Measurements from ENCODE around the gene LRRC4C.

The LRRC4C gene

DNA sequence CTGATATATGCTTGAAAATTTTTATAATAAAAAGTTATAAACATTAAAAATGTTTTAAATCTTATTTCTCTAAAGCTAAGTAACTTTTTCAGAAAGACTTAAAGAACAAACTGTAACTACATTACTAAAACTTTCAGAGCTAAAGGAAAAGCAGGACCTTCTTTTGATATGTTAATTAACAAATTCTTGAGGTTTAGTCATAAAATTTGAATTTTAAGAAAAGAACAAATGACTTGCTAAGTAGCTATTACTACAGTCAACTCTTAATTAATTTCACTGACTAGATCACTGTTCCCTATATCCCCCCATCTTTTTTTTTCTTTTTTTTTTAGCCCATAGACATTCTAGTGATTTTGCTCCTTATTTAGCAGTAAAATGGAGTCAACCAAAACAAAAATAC lies 344.4 kb downstream of the LRRC4C start:
- in situ Hi-C loops (cut with HindIII; ENCODE audit: low pct_unique_long_range_greater_than_20kb, low sequenced_read_pairs): no loop called here
- no peak for DNase-seq (ENCODE audit: low read depth in 1 of 2, low spot score in 1 of 2)
- TF ChIP-seq JUND (IDR thresholded peaks at IDR 0.05; ENCODE audit: low read depth): no peak

DNA sequence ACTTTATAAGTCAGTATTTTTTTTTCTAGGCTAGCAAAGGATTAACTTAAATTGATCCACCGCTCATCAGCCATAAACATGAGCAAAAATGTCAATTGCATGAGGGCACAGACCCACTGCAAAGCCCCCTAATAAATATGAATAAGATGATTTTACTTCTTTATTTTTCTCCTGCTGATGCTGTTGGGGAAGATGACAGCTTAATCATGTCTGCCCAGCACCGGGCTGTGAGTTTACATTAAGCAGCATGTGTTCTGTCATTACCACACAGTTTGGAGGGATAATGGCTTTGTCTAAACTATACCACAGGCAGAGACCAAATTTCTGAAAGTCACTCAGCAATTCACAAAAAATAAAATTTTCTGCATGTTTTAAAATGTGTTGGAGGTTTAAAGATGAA lies 346.3 kb downstream of the LRRC4C start:
- TF ChIP-seq JUND (IDR thresholded peaks at IDR 0.05; ENCODE audit: low read depth): no peak
- DNase-seq (ENCODE audit: low read depth in 1 of 2, low spot score in 1 of 2): no peak
- in situ Hi-C loops (cut with HindIII; ENCODE audit: low pct_unique_long_range_greater_than_20kb, low sequenced_read_pairs): no loop called here

DNA sequence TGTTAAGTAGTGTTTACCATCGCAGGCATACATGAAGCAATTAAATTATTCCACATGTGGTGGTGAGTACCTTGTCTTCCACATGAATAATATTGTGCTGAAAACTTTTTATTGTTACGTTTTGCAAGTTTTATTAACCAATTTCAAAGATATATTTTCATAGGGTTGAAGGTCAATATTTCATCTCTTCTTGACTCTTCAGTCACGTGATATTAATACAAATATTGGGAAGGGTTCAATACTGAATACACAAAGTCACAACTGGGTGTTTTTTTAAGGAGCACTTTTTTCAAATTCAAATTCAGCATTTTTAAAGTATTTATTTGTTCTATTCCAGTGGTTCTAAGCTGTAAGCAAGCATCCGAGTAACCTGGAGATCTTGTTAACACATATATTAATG lies 348.9 kb downstream of the LRRC4C start:
- no peak for DNase-seq (ENCODE audit: low read depth in 1 of 2, low spot score in 1 of 2)
- in situ Hi-C loops (cut with HindIII; ENCODE audit: low pct_unique_long_range_greater_than_20kb, low sequenced_read_pairs): no loop called here
- no peak for TF ChIP-seq JUND (IDR thresholded peaks at IDR 0.05; ENCODE audit: low read depth)

DNA sequence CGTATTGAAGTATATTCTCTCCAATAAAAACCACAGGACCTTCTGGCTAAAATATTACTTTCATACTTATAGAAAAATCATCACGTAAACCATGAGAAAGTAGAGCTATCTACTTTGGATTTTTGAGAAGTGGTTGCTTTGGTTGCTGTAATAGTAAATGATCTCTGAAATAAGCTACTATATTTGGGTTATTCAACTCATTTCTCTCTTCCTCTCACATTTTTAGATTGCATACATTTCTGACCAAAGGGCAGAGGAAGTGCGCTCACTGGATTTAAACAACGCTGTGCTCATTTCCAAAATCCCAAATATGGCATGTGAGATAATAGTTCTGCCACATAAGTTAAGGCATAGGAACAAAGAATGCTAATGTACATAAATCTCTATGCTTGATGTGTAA lies 357.0 kb downstream of the LRRC4C start:
- TF ChIP-seq JUND (IDR thresholded peaks at IDR 0.05; ENCODE audit: low read depth): no peak
- in situ Hi-C loops (cut with HindIII; ENCODE audit: low pct_unique_long_range_greater_than_20kb, low sequenced_read_pairs): no loop called here
- DNase-seq (ENCODE audit: low read depth in 1 of 2, low spot score in 1 of 2): no peak

DNA sequence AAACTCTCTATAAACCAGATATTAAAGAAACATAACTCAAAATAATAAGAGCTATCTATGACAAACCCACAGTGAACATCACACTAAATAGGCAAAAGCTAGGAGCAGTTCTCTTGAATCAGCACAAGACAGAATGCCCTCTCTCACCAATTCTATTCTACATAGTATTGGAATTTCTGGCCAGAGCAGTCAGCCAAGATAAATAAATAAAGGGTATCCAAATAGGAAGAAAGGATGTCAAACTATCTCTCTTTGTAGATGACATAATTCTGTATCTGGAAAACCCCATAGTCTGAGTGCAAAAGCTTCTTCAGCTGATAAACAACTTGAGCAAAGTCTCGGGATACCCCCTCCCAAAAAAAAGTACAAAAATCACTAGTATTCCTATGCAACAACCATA lies 359.8 kb downstream of the LRRC4C start:
- no peak for TF ChIP-seq JUND (IDR thresholded peaks at IDR 0.05; ENCODE audit: low read depth)
- in situ Hi-C loops (cut with HindIII; ENCODE audit: low pct_unique_long_range_greater_than_20kb, low sequenced_read_pairs): no loop called here
- DNase-seq (ENCODE audit: low read depth in 1 of 2, low spot score in 1 of 2): no peak

DNA sequence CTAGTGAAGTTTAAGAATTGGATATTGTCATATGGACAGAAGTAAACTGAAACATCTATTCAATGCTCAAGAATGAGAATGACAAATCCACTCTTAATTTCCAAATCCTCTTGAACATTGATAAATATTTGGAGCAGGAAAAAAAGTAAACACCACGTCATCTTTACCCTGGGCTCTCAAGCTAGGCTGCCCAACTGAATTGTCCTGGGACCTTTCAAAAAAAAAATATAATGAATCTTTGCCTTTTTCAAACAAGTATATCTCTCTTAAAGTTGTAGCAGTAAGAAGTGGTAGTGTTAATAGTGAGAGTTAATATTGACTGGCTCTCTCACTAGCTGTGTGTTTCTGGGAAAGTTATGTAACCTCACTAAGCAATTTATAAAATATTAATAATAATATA lies 374.3 kb downstream of the LRRC4C start:
- TF ChIP-seq JUND (IDR thresholded peaks at IDR 0.05; ENCODE audit: low read depth): no peak
- DNase-seq (ENCODE audit: low read depth in 1 of 2, low spot score in 1 of 2): no peak
- in situ Hi-C loops (cut with HindIII; ENCODE audit: low pct_unique_long_range_greater_than_20kb, low sequenced_read_pairs): no loop called here

DNA sequence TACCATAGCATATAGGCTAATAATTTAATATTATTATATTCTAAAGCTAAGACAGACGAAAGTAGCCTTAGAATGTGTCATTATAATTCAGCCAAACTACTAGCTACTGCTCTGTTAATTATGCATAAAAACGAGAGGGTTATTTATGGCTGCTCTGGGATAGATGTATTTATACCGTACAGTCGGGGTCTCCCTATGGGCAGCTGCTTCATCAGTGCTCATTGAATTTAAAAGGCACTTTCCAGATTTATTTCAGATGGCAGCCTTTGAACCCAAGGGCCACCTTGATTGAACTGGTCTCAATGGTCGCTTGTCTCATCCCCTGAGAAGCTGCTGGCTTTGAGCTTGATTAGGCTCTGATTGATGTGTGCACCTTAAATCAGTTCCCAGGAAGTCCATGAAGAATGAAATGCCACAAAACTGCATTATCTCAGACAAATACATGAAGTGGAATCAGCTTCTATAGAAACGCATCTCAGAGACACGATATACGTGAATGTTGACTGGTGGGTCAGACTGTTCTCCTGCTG lies 377.6 kb downstream of the LRRC4C start:
- no peak for DNase-seq (ENCODE audit: low read depth in 1 of 2, low spot score in 1 of 2)
- in situ Hi-C loops (cut with HindIII; ENCODE audit: low pct_unique_long_range_greater_than_20kb, low sequenced_read_pairs): no loop called here
- no peak for TF ChIP-seq JUND (IDR thresholded peaks at IDR 0.05; ENCODE audit: low read depth)

DNA sequence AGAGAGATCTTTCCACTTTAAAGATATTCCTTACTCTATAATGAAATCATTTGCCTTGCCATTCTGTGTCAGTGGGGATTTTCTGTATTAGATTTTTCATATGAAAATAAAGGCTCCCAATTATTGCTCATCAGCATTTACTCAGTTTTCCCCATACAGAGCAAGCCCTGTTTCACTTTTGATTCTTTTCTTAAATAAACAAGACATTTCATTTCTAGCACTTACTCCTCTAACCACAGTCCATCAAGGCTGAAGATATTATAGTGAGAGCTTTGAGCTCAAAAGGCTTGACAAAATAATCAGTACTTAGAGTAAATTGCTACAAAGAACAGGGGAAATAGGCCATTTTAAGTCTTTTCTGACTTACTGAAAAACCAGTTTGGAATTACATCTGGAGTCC lies 385.1 kb downstream of the LRRC4C start:
- in situ Hi-C loops (cut with HindIII; ENCODE audit: low pct_unique_long_range_greater_than_20kb, low sequenced_read_pairs): no loop called here
- TF ChIP-seq JUND (IDR thresholded peaks at IDR 0.05; ENCODE audit: low read depth): no peak
- DNase-seq (ENCODE audit: low read depth in 1 of 2, low spot score in 1 of 2): no peak

DNA sequence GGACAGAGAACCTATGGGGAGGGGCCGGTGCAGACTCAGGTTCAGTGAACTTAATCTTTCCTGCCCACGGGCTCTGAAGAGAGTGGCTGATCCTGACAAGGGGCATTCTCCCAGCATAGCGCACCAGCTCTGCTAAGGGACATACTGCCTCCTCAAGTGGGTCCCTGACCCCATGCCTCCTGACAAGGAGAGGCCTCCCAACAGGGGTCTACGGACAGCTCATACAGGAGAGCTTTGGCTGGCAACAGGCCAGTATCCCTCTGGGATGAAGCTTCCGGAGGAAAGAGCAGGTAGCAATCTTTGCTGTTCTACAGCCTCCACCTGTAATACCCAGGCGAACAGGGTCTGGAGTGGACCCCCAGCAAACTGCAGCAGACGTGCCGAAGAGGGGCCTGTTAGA lies 394.0 kb downstream of the LRRC4C start:
- no peak for TF ChIP-seq JUND (IDR thresholded peaks at IDR 0.05; ENCODE audit: low read depth)
- no peak for DNase-seq (ENCODE audit: low read depth in 1 of 2, low spot score in 1 of 2)
- in situ Hi-C loops (cut with HindIII; ENCODE audit: low pct_unique_long_range_greater_than_20kb, low sequenced_read_pairs): no loop called here

DNA sequence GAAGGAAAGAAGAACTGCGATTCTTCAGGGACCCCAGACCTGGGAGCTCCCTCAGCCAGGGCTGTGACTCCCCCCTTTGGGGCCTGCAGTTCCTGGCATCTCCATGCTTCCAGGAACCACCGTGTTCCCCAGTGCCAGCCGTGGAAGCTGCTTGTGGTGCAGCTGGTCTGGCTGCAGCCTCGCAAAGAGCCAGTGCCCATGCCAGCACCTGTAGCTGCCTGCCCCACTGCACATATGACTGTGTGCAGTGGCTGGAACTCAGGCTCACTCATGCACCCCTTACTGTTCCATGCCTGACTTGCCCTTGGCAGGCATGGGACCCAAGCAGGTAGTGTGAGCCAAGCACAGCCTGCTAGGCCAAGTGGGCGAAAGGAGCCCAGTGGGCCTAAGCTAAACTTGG lies 401.3 kb downstream of the LRRC4C start:
- no peak for DNase-seq (ENCODE audit: low read depth in 1 of 2, low spot score in 1 of 2)
- in situ Hi-C loops (cut with HindIII; ENCODE audit: low pct_unique_long_range_greater_than_20kb, low sequenced_read_pairs): no loop called here
- TF ChIP-seq JUND (IDR thresholded peaks at IDR 0.05; ENCODE audit: low read depth): no peak

DNA sequence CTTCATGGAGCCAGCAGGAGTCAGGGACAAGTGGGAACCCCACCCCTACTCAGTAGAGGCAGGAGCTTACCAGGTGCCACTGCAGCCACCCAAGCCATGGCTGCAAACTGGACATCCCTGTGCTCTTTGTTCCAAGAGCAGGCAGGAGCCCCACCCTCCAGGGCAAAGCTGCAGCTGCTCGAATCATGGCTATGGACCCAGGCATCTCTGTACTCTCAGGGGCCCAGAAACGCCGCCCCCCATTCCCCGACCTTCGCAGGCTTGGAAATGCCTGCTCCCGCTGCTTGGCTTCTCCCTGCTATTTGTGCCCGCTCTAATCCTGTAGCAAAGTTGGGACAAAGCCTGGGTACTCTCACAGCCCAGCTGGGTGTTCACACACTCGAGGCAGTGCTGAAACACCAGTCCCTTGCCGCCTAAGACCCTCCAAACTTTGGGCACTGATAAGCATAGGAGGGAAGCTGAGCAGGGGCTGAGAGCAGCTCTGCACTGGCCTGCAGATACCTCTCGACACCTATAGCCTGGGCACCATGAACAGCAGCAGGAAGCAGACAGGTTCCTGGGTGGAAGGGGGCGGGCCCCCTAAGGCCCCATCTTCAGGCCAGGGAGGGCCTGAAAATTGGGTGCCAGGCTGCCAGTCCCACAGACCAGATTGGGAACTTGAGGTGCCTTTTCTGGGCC lies 402.4 kb downstream of the LRRC4C start:
- in situ Hi-C loops (cut with HindIII; ENCODE audit: low pct_unique_long_range_greater_than_20kb, low sequenced_read_pairs): no loop called here
- TF ChIP-seq JUND (IDR thresholded peaks at IDR 0.05; ENCODE audit: low read depth): no peak
- no peak for DNase-seq (ENCODE audit: low read depth in 1 of 2, low spot score in 1 of 2)

DNA sequence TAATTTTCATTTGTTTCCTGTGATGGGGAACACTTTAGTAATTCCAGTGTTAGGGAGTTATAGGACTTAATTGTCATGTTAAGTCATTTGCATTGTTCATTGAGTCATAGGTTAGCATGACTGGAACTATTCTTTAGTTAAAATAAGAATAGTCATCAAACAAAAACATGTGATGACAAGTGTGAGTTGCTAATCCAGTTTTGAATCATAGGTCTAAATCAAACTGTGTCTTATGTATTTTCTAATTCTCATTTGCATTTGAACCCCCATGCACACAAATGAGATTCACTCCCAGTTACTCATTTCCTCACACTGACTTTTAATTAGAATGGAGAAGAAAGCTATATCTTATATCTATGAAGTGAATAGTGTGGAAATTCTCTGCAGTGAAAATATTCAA lies 405.6 kb downstream of the LRRC4C start:
- DNase-seq (ENCODE audit: low read depth in 1 of 2, low spot score in 1 of 2): no peak
- in situ Hi-C loops (cut with HindIII; ENCODE audit: low pct_unique_long_range_greater_than_20kb, low sequenced_read_pairs): no loop called here
- no peak for TF ChIP-seq JUND (IDR thresholded peaks at IDR 0.05; ENCODE audit: low read depth)

DNA sequence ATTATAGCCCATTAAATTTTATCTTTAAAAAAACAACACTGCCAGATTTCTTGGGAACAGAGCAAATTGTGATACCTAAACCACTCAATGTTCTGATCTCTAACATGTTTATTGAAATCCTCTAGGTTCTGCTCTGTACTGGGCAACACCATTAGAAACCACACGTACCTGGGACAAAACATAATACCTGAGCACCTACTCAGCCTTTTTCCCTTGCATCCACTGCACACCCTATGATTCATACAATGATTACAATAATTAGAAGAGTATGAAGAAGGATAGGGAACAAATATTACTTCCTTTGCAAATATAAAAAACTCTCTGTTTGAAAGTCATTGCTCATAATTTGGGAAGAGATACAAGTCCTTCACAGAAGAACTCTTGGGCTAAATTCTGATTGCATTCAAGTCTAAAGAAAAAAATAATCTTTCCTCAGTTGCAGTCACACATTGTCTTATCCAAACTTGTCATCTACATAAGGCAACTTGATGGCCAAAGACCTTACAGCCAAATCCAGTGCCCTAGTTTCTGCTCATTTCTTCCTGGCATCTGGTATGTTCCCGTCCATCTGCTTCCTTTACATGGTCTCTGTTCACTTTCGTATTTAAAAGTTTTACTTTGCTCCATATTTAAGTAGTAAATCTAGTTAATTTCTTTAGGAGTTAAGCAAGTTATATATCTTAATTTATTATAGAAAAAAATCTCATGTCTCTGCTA lies 407.4 kb downstream of the LRRC4C start:
- TF ChIP-seq JUND (IDR thresholded peaks at IDR 0.05; ENCODE audit: low read depth): no peak
- in situ Hi-C loops (cut with HindIII; ENCODE audit: low pct_unique_long_range_greater_than_20kb, low sequenced_read_pairs): no loop called here

More for the DNA sequence above, 407.4 kb downstream of the LRRC4C start:
- no peak for DNase-seq (ENCODE audit: low read depth in 1 of 2, low spot score in 1 of 2)

All from T47D (cell line).